ENCODE results near the gene ADD1.
A peak's percentile ranks its signal among the peaks of the same experiment; 100 is the strongest.
"Not testable (repeated sequence)": the region's sequence is repeated elsewhere in the genome, so short reads cannot be mapped to it uniquely, and the experiment has no call there.

Gene ADD1

GRCh38 chr4:2958446-2958845, 114.8 kb downstream of the ADD1 start:
- peaks cover 16% of the 10 kb centered on the region for H3K36me3 ChIP-seq (ENCODE audit: control insufficient read depth, insufficient read depth, low read length)
- no peak overlapping the region for H3K9ac ChIP-seq (ENCODE audit: low read length)
- peaks cover 14% of the 10 kb centered on the region for H3K4me1 ChIP-seq (ENCODE audit: control insufficient read depth, insufficient read depth, low read length)
- no peak overlapping the region for H3K27ac ChIP-seq (ENCODE audit: low read depth, low read length)
- H3K27me3 ChIP-seq (ENCODE audit: control insufficient read depth, insufficient read depth, low read length) = no peaks in the 10 kb centered on the region
- no peak overlapping the region for H3K4me3 ChIP-seq (ENCODE audit: low read length)

GRCh38 chr4:2960450-2960849, 116.8 kb downstream of the ADD1 start:
- not testable (repeated sequence) for H3K27ac ChIP-seq (ENCODE audit: low read depth, low read length); H3K9ac ChIP-seq (ENCODE audit: low read length); H3K27me3 ChIP-seq (ENCODE audit: control insufficient read depth, insufficient read depth, low read length); H3K4me3 ChIP-seq (ENCODE audit: low read length); H3K36me3 ChIP-seq (ENCODE audit: control insufficient read depth, insufficient read depth, low read length)
- peaks cover 14% of the 10 kb centered on the region for H3K4me1 ChIP-seq (ENCODE audit: control insufficient read depth, insufficient read depth, low read length)

- Histone ChIP-seq H3K4me3 (ENCODE audit: low read length) (no peak overlapping the region), H3K27ac (ENCODE audit: low read depth, low read length) (no peak overlapping the region), H3K27me3 (ENCODE audit: control insufficient read depth, insufficient read depth, low read length) (no peaks in the 10 kb centered on the region), H3K9ac (ENCODE audit: low read length) (no peak overlapping the region), H3K4me1 (ENCODE audit: control insufficient read depth, insufficient read depth, low read length) (peaks cover 14% of the 10 kb centered on the region), H3K36me3 (ENCODE audit: control insufficient read depth, insufficient read depth, low read length) (peaks cover 6% of the 10 kb centered on the region)
Measured at GRCh38 chr4:2961421-2961810, 117.8 kb downstream of the ADD1 start.

- peaks cover 6% of the 10 kb centered on the region for H3K36me3 ChIP-seq (ENCODE audit: control insufficient read depth, insufficient read depth, low read length)
- peaks cover 14% of the 10 kb centered on the region for H3K4me1 ChIP-seq (ENCODE audit: control insufficient read depth, insufficient read depth, low read length)
- H3K9ac ChIP-seq (ENCODE audit: low read length) = no peak overlapping the region
- H3K27me3 ChIP-seq (ENCODE audit: control insufficient read depth, insufficient read depth, low read length) = no peaks in the 10 kb centered on the region
- H3K27ac ChIP-seq (ENCODE audit: low read depth, low read length) = no peak overlapping the region
- peak overlapping the region; percentile 97 for H3K4me3 ChIP-seq (ENCODE audit: low read length)
Measured at GRCh38 chr4:2961811-2962441, 118.3 kb downstream of the ADD1 start.

- H3K36me3 ChIP-seq (ENCODE audit: control insufficient read depth, insufficient read depth, low read length) = no peaks in the 10 kb centered on the region
- no peaks in the 10 kb centered on the region for H3K27me3 ChIP-seq (ENCODE audit: control insufficient read depth, insufficient read depth, low read length)
- peak overlapping the region; percentile 97 for H3K4me3 ChIP-seq (ENCODE audit: low read length)
- H3K9ac ChIP-seq (ENCODE audit: low read length) = peak overlapping the region; percentile 45
- peak overlapping the region; percentile 83 for H3K27ac ChIP-seq (ENCODE audit: low read depth, low read length)
- H3K4me1 ChIP-seq (ENCODE audit: control insufficient read depth, insufficient read depth, low read length) = peaks cover 14% of the 10 kb centered on the region
Measured at GRCh38 chr4:2962614-2963174, 119.0 kb downstream of the ADD1 start.

GRCh38 chr4:2963175-2963965, 119.7 kb downstream of the ADD1 start, which contains the start of the genes GRK4 and NOP14:
Gene GRK4, plus strand, starts transcription at chr4:2963571. Its CDS starts 500 bp downstream, at chr4:2964071.
Gene NOP14, minus strand, starts transcription at chr4:2963406. Its CDS starts 87 bp downstream, at chr4:2963319.
- Histone ChIP-seq H3K36me3 (ENCODE audit: control insufficient read depth, insufficient read depth, low read length) (no peaks in the 10 kb centered on the region), H3K9ac (ENCODE audit: low read length) (peak within 1 kb of the TSS; percentile 45), H3K27ac (ENCODE audit: low read depth, low read length) (peak within 1 kb of the TSS; percentile 83), H3K4me3 (ENCODE audit: low read length) (peak within 1 kb of the TSS; percentile 97), H3K4me1 (ENCODE audit: control insufficient read depth, insufficient read depth, low read length) (peaks cover 14% of the 10 kb centered on the region), H3K27me3 (ENCODE audit: control insufficient read depth, insufficient read depth, low read length) (no peaks in the 10 kb centered on the region)

- Histone ChIP-seq H3K4me1 (ENCODE audit: control insufficient read depth, insufficient read depth, low read length) (peaks cover 14% of the 10 kb centered on the region), H3K27me3 (ENCODE audit: control insufficient read depth, insufficient read depth, low read length) (no peaks in the 10 kb centered on the region), H3K36me3 (ENCODE audit: control insufficient read depth, insufficient read depth, low read length) (no peaks in the 10 kb centered on the region), H3K9ac (ENCODE audit: low read length) (peak overlapping the region; percentile 19), H3K4me3 (ENCODE audit: low read length) (peak overlapping the region; percentile 97), H3K27ac (ENCODE audit: low read depth, low read length) (peak overlapping the region; percentile 83)
Measured at GRCh38 chr4:2963966-2964471, 120.4 kb downstream of the ADD1 start.

GRCh38 chr4:2964706-2965258, 121.1 kb downstream of the ADD1 start:
- Histone ChIP-seq H3K9ac (ENCODE audit: low read length) (no peak overlapping the region), H3K36me3 (ENCODE audit: control insufficient read depth, insufficient read depth, low read length) (no peaks in the 10 kb centered on the region), H3K27ac (ENCODE audit: low read depth, low read length) (no peak overlapping the region), H3K27me3 (ENCODE audit: control insufficient read depth, insufficient read depth, low read length) (no peaks in the 10 kb centered on the region), H3K4me1 (ENCODE audit: control insufficient read depth, insufficient read depth, low read length) (peaks cover 14% of the 10 kb centered on the region), H3K4me3 (ENCODE audit: low read length) (no peak overlapping the region)

- Histone ChIP-seq H3K4me3 (ENCODE audit: low read length) (no peak overlapping the region), H3K4me1 (ENCODE audit: control insufficient read depth, insufficient read depth, low read length) (peaks cover 14% of the 10 kb centered on the region), H3K9ac (ENCODE audit: low read length) (no peak overlapping the region), H3K27me3 (ENCODE audit: control insufficient read depth, insufficient read depth, low read length) (no peaks in the 10 kb centered on the region), H3K27ac (ENCODE audit: low read depth, low read length) (no peak overlapping the region), H3K36me3 (ENCODE audit: control insufficient read depth, insufficient read depth, low read length) (no peaks in the 10 kb centered on the region)
Measured at GRCh38 chr4:2965262-2965661, 121.6 kb downstream of the ADD1 start.

- Histone ChIP-seq H3K4me3 (ENCODE audit: low read length) (no peak overlapping the region), H3K4me1 (ENCODE audit: control insufficient read depth, insufficient read depth, low read length) (no peaks in the 10 kb centered on the region), H3K9ac (ENCODE audit: low read length) (no peak overlapping the region), H3K27ac (ENCODE audit: low read depth, low read length) (no peak overlapping the region), H3K27me3 (ENCODE audit: control insufficient read depth, insufficient read depth, low read length) (no peaks in the 10 kb centered on the region), H3K36me3 (ENCODE audit: control insufficient read depth, insufficient read depth, low read length) (no peaks in the 10 kb centered on the region)
Measured at GRCh38 chr4:2968381-2968780, 124.7 kb downstream of the ADD1 start.

GRCh38 chr4:2971275-2971674, 127.6 kb downstream of the ADD1 start:
- H3K4me3 ChIP-seq (ENCODE audit: low read length) = no peak overlapping the region
- H3K27me3 ChIP-seq (ENCODE audit: control insufficient read depth, insufficient read depth, low read length) = no peaks in the 10 kb centered on the region
- no peaks in the 10 kb centered on the region for H3K4me1 ChIP-seq (ENCODE audit: control insufficient read depth, insufficient read depth, low read length)
- no peaks in the 10 kb centered on the region for H3K36me3 ChIP-seq (ENCODE audit: control insufficient read depth, insufficient read depth, low read length)
- H3K9ac ChIP-seq (ENCODE audit: low read length) = no peak overlapping the region
- no peak overlapping the region for H3K27ac ChIP-seq (ENCODE audit: low read depth, low read length)
